Activated naive CD4-positive, alpha-beta T cell treated with anti-CD3 and anti-CD28 coated beads, Interleukin-2, amount 50 U/mL, for 72 hours (primary cell): ENCODE data around the gene TACR1. TPM values are rescaled to one million over a fixed set of nuclear protein-coding genes. Genes with fewer than 3 reads are reported as not detected.
"Not testable (repeated sequence)": the region's sequence is repeated elsewhere in the genome, so short reads cannot be mapped to it uniquely, and the experiment has no call there.

ENCODE experiments used
- ATAC-seq, 2 donors: fragments of 150-1000 bp; cut with Tn5 transposase; 2 replicates each; pipeline ENCODE4 v1.10.0; 2021; ENCODE audit warnings: mild to moderate bottlenecking in 2 of 2, moderate library complexity in 2 of 2
- DNase-seq, 2 donors: peaks; one replicate each; pipeline ENCODE4 v3.0.0; 2021 to 2022; ENCODE audit warnings: low spot score in 2 of 2
- H3K27ac Mint-ChIP-seq, 2 donors: one replicate each; pipeline ENCODE4 v1.8.0; 2022; ENCODE audit warnings: mild to moderate bottlenecking in 2 of 2, mixed read lengths in 2 of 2
- H3K36me3 Mint-ChIP-seq, 2 donors: one replicate each; pipeline ENCODE4 v1.8.0; 2022; ENCODE audit warnings: mixed read lengths in 2 of 2
- H3K9me3 Mint-ChIP-seq, 2 donors: one replicate each; pipeline ENCODE4 v1.8.0; 2022; ENCODE audit warnings: mixed read lengths in 2 of 2
- total RNA-seq, 2 donors: library from RNA; stranded (reverse); gene quantifications; one replicate each; pipeline ENCODE4 v1.2.3, GENCODE V29; 2022

TACR1 gene
- total RNA-seq, 2 donors from 2014 or later = not detected

DNA sequence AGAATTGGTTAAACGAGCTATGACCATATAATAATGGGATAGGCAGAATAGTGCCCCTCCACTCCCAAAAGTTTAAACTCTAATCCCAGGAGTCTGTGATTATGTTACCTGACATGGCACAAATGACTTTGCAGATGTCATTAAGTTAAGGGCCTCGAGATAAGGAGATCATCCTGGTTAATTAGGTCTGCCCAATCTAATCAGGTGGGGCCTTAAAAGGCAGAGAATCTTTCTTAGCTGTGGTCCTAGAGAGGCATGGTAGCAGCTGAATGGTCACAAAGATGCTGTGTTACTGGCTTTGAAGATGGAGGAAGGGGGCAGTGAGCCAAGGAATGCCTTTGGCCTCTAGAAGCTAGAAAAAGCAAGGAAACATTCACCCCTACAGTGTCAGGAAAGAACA lies 31.1 kb downstream of the TACR1 start:
- DNase-seq = no peak
- Mint-ChIP-seq H3K9me3 (no peaks in the 10 kb centered on the region), H3K27ac (no peak overlapping the region), H3K36me3 (no peaks in the 10 kb centered on the region)
- no peak for ATAC-seq

- H3K9me3 Mint-ChIP-seq = no peaks in the 10 kb centered on the region
- H3K27ac Mint-ChIP-seq = no peak overlapping the region
- DNase-seq = no peak
- ATAC-seq = no peak
- no peaks in the 10 kb centered on the region for H3K36me3 Mint-ChIP-seq
Observed at GRCh38 chr2:75166491-75166890, 32.8 kb downstream of the TACR1 start.

- ATAC-seq (peak in 1 of 2 donors; percentile 22), DNase-seq (no peak)
- no peaks in the 10 kb centered on the region for H3K9me3 Mint-ChIP-seq
- H3K36me3 Mint-ChIP-seq = no peaks in the 10 kb centered on the region
- no peak overlapping the region for H3K27ac Mint-ChIP-seq
Observed at GRCh38 chr2:75162897-75163296, 36.4 kb downstream of the TACR1 start.

DNA sequence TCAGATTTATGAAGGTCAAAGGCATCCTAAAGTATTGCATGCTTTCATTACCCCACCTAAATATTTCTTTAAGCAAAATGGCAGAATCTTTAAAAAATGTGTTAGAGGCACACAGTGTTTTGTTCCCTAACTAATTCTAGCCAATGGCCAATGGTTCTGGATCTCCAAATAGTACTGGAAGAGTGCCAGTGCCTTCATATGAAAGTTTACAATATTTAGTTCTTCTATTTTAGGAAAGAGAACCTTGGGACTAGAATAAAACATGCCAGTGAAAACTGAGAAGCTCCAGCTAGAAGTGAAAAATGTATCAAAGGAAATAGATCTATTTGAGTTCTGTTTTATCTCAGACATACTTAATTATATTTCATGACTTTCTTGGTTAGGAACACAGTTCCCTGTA lies 37.1 kb downstream of the TACR1 start:
- DNase-seq (no peak), ATAC-seq (no peak)
- H3K36me3 Mint-ChIP-seq = no peaks in the 10 kb centered on the region
- H3K9me3 Mint-ChIP-seq = no peaks in the 10 kb centered on the region
- no peak overlapping the region for H3K27ac Mint-ChIP-seq

GRCh38 chr2:75157435-75157834 lies 41.9 kb downstream of the TACR1 start:
- Mint-ChIP-seq H3K27ac (no peak overlapping the region), H3K9me3 (no peaks in the 10 kb centered on the region), H3K36me3 (peaks cover 0 to 5% of the 10 kb centered on the region in 2 donors)
- ATAC-seq (no peak), DNase-seq (no peak)

- no peak for DNase-seq
- peaks cover 0 to 10% of the 10 kb centered on the region in 2 donors for H3K36me3 Mint-ChIP-seq
- H3K27ac Mint-ChIP-seq = no peak overlapping the region
- ATAC-seq = no peak
- no peaks in the 10 kb centered on the region for H3K9me3 Mint-ChIP-seq
Observed at GRCh38 chr2:75155115-75155514, 44.2 kb downstream of the TACR1 start.

- ATAC-seq = no peak
- no peak for DNase-seq
- Mint-ChIP-seq H3K36me3 (peaks cover 0 to 10% of the 10 kb centered on the region in 2 donors), H3K9me3 (no peaks in the 10 kb centered on the region), H3K27ac (no peak overlapping the region)
Observed at GRCh38 chr2:75153221-75153620, 46.1 kb downstream of the TACR1 start.

- not testable (repeated sequence) for H3K27ac Mint-ChIP-seq, DNase-seq, ATAC-seq, H3K9me3 Mint-ChIP-seq
- H3K36me3 Mint-ChIP-seq = peaks cover 0 to 10% of the 10 kb centered on the region in 2 donors
Observed at GRCh38 chr2:75152243-75152642, 47.1 kb downstream of the TACR1 start.

- ATAC-seq, H3K9me3 Mint-ChIP-seq, H3K27ac Mint-ChIP-seq, DNase-seq, H3K36me3 Mint-ChIP-seq: not testable (repeated sequence)
Observed at GRCh38 chr2:75147884-75148283, 51.4 kb downstream of the TACR1 start.

DNA sequence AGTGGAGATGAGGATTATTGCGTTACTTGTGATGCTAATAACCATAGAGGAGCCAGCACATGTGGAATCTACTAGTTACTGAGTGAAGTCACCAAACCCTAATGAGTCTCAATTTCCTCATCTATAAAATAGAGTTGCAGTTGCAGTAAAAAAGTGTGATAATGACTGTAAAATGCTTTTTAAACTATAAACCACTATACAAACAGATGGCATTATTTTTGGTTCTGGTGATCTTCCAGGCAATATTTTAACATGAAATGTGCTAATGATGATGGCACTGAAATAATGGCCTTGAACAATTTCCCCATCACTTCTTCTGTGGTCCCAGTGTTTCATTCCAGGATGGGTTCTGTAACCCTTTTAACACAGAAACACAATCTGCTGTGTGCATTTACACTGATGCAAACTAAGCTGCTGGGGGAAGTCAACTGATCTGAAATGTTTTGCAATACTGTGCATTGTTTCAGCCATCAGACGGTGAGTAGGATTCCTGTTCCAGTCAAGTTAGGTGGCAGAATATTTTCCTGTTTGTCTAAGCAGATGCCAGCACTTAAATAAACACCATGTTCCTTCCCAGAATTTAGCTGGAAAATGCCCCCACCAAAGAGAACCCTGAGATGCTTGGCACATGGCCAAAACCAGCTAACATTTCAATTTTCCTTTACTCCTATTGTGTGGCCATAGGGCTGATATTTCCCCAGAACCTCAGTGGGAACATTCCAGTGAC lies 52.6 kb downstream of the TACR1 start:
- ATAC-seq = no peak
- peaks cover 0 to 6% of the 10 kb centered on the region in 2 donors for H3K36me3 Mint-ChIP-seq
- DNase-seq = no peak
- no peak overlapping the region for H3K27ac Mint-ChIP-seq
- H3K9me3 Mint-ChIP-seq = no peaks in the 10 kb centered on the region

- not testable (repeated sequence) for H3K36me3 Mint-ChIP-seq
Observed at GRCh38 chr2:75146221-75146605, 53.1 kb downstream of the TACR1 start.

GRCh38 chr2:75142081-75142480 lies 57.2 kb downstream of the TACR1 start:
- Mint-ChIP-seq H3K9me3 (no peaks in the 10 kb centered on the region), H3K27ac (no peak overlapping the region), H3K36me3 (no peaks in the 10 kb centered on the region)
- ATAC-seq = no peak
- DNase-seq = no peak

More at GRCh38 chr2:75146221-75146605, 53.1 kb downstream of the TACR1 start:
- not testable (repeated sequence) for H3K9me3 Mint-ChIP-seq, DNase-seq, H3K27ac Mint-ChIP-seq, ATAC-seq

DNA sequence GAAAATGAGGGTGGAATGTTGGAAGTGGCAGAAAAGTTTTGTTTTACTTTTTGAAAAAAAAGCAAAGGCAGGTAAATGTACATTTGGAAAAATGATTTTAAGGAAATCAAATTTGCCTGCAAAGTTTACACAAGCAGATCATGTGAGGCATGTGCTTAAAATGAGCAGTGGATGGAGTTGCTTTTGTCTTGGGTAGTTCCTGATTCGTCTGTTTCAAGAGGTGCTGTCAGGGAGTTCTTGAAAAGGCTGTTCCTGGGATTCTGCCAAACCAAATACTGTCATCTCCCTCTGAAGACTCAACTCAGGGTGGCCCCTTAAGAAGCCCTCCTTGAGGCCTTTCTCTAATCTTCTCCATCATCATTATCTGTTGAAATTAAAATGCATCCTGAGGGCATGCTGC lies 59.0 kb downstream of the TACR1 start:
- DNase-seq (no peak), ATAC-seq (no peak)
- no peak overlapping the region for H3K27ac Mint-ChIP-seq
- H3K9me3 Mint-ChIP-seq = no peaks in the 10 kb centered on the region
- no peaks in the 10 kb centered on the region for H3K36me3 Mint-ChIP-seq

- Mint-ChIP-seq H3K9me3 (no peaks in the 10 kb centered on the region), H3K36me3 (no peaks in the 10 kb centered on the region), H3K27ac (no peak overlapping the region)
- DNase-seq = no peak
- no peak for ATAC-seq
Observed at GRCh38 chr2:75139171-75139570, 60.1 kb downstream of the TACR1 start.

- DNase-seq (no peak), ATAC-seq (no peak)
- H3K9me3 Mint-ChIP-seq = no peaks in the 10 kb centered on the region
- no peaks in the 10 kb centered on the region for H3K36me3 Mint-ChIP-seq
- H3K27ac Mint-ChIP-seq = no peak overlapping the region
Observed at GRCh38 chr2:75138528-75138927, 60.8 kb downstream of the TACR1 start.

GRCh38 chr2:75135776-75136400 lies 63.4 kb downstream of the TACR1 start:
- no peaks in the 10 kb centered on the region for H3K36me3 Mint-ChIP-seq
- no peaks in the 10 kb centered on the region for H3K9me3 Mint-ChIP-seq
- ATAC-seq = no peak
- H3K27ac Mint-ChIP-seq = no peak overlapping the region
- DNase-seq = no peak

- H3K9me3 Mint-ChIP-seq = no peaks in the 10 kb centered on the region
- DNase-seq (no peak), ATAC-seq (no peak)
- H3K27ac Mint-ChIP-seq = no peak overlapping the region
- no peaks in the 10 kb centered on the region for H3K36me3 Mint-ChIP-seq
Observed at GRCh38 chr2:75134860-75135259, 64.5 kb downstream of the TACR1 start.
